Measurements from ENCODE around the gene C5AR2.
"Not testable (repeated sequence)": the region's sequence is repeated elsewhere in the genome, so short reads cannot be mapped to it uniquely, and the experiment has no call there.

Gene C5AR2

DNA sequence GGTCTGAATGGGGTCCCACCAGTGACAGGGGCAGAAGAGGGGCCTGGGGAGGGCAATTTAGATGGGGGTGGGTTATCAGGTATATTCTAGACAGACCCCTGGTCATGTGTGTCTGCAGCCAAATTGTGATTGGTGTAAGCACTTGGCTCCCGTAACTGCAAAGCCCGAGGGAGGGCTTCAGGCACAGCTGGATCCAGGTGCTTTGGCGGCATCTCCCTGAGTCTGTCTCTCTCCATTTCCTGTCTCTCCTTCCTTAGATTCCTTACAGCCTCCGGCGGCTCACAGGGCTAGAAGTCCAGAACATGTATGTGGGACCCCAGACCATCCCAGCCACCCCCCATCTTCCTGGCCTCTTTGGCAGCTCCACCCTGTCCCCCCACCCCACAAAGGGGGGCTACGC, 48.6 kb downstream of the C5AR2 start:
- Histone ChIP-seq H3K27me3 (ENCODE audit: control insufficient read depth, insufficient read depth, low read length) (no peaks in the 10 kb centered on the region), H3K4me3 (ENCODE audit: low read length) (no peak overlapping the region), H3K36me3 (ENCODE audit: control insufficient read depth, low read depth, low read length) (peaks cover 52% of the 10 kb centered on the region), H3K9ac (ENCODE audit: low read length) (no peak overlapping the region), H3K9me3 (ENCODE audit: control insufficient read depth, low read depth, low read length) (no peaks in the 10 kb centered on the region), H3K4me1 (ENCODE audit: control insufficient read depth, low read depth, low read length) (no peaks in the 10 kb centered on the region), H3K27ac (ENCODE audit: low read length) (no peak overlapping the region)

DNA sequence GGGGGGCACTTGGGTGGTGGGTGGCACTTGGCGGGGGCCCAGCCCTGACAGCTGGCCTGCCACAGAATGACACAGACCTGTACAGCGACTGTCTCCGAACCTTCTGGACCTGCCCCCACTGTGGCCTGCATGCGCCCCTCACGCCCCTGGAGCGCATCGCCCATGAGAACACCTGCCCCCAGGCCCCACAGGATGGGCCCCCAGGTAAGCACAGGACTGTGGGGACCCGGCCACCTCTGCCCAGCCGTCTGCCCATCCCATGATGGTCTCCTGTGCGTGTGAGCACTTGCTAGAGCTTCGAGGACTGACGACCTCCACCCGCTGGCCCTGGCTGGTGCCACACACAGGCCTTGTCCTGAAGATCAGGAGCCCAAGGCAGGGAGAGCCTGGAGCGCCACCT, 49.1 kb downstream of the C5AR2 start:
- no peak overlapping the region for H3K27ac ChIP-seq (ENCODE audit: low read length)
- H3K9me3 ChIP-seq (ENCODE audit: control insufficient read depth, low read depth, low read length): no peaks in the 10 kb centered on the region
- no peaks in the 10 kb centered on the region for H3K4me1 ChIP-seq (ENCODE audit: control insufficient read depth, low read depth, low read length)
- H3K4me3 ChIP-seq (ENCODE audit: low read length): no peak overlapping the region
- H3K9ac ChIP-seq (ENCODE audit: low read length): no peak overlapping the region
- H3K36me3 ChIP-seq (ENCODE audit: control insufficient read depth, low read depth, low read length): peaks cover 47% of the 10 kb centered on the region
- no peaks in the 10 kb centered on the region for H3K27me3 ChIP-seq (ENCODE audit: control insufficient read depth, insufficient read depth, low read length)

DNA sequence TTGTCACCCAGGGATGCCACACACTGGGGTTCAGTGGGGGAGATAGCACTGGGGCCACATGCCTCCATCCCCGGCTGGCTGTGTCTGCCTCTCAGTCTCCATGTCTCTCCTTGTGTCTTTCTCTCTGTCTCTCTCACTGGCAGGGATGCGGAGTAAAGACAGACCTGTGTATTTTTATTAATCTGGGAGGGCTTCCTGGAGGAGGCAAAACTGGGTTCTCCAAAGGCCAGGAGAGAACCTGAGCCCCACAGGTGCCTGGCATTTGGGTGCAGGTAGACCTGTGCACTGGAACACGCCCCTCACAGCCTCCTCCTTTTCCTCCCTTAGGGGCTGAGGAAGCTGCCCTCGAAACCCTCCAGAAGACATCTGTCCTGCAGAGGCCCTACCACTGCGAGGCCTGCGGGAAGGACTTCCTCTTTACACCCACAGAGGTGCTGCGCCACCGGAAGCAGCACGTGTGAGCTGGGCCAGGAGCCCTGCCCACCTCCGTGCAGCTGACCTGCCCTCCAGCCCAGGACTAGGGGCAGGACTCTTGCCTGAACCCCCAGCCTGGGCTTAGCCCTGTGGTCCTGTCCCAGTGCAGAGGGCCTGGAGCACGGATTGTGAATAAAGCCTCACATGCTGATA, 49.8 kb downstream of the C5AR2 start:
- Histone ChIP-seq H3K4me3 (ENCODE audit: low read length) (no peak overlapping the region), H3K27me3 (ENCODE audit: control insufficient read depth, insufficient read depth, low read length) (no peaks in the 10 kb centered on the region), H3K9ac (ENCODE audit: low read length) (no peak overlapping the region), H3K4me1 (ENCODE audit: control insufficient read depth, low read depth, low read length) (no peaks in the 10 kb centered on the region), H3K27ac (ENCODE audit: low read length) (no peak overlapping the region), H3K36me3 (ENCODE audit: control insufficient read depth, low read depth, low read length) (peaks cover 41% of the 10 kb centered on the region), H3K9me3 (ENCODE audit: control insufficient read depth, low read depth, low read length) (no peaks in the 10 kb centered on the region)

DNA sequence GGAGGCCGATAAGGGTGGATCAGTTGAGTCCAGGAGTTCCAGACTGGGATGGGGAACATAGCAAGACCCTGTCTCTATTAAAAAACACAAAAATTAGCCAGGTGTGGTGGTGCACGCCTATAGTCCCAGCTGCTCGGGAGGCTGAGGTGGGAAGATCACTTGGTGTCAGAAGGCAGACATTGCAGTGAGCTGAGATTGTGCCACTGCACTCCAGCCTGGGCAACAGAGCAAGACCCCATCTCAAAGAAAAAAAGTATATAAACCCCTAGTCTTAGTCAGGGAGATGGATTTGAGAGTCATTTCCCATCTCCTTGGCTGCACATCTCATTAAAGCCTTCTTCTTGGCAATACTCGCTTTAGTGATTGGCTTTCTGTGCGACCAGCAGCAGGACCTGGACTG, 51.9 kb downstream of the C5AR2 start:
- not testable (repeated sequence) for H3K4me1 ChIP-seq (ENCODE audit: control insufficient read depth, low read depth, low read length); H3K9ac ChIP-seq (ENCODE audit: low read length); H3K27ac ChIP-seq (ENCODE audit: low read length)

DNA sequence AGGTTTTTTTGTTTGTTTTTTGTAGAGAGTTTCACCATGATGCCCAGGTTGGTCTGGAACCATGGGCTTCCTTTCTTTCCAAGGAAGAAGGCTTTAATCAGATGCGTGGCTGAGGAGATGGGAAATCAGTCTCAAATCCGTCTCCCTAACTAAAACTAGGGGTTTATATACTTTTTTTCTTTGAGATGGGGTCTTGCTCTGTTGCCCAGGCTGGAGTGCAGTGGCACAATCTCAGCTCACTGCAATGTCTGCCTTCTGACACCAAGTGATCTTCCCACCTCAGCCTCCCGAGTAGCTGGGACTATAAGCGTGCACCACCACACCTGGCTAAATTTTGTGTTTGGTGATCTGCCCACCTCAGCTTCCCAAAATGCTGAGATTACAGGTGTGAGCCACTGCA, 52.6 kb downstream of the C5AR2 start:
- H3K9ac ChIP-seq (ENCODE audit: low read length); H3K4me1 ChIP-seq (ENCODE audit: control insufficient read depth, low read depth, low read length); H3K27ac ChIP-seq (ENCODE audit: low read length); H3K4me3 ChIP-seq (ENCODE audit: low read length); H3K9me3 ChIP-seq (ENCODE audit: control insufficient read depth, low read depth, low read length); H3K27me3 ChIP-seq (ENCODE audit: control insufficient read depth, insufficient read depth, low read length): not testable (repeated sequence)
- peaks cover 28% of the 10 kb centered on the region for H3K36me3 ChIP-seq (ENCODE audit: control insufficient read depth, low read depth, low read length)

More for the DNA sequence above, 51.9 kb downstream of the C5AR2 start:
- not testable (repeated sequence) for H3K4me3 ChIP-seq (ENCODE audit: low read length); H3K9me3 ChIP-seq (ENCODE audit: control insufficient read depth, low read depth, low read length); H3K27me3 ChIP-seq (ENCODE audit: control insufficient read depth, insufficient read depth, low read length)
- H3K36me3 ChIP-seq (ENCODE audit: control insufficient read depth, low read depth, low read length): peaks cover 28% of the 10 kb centered on the region

DNA sequence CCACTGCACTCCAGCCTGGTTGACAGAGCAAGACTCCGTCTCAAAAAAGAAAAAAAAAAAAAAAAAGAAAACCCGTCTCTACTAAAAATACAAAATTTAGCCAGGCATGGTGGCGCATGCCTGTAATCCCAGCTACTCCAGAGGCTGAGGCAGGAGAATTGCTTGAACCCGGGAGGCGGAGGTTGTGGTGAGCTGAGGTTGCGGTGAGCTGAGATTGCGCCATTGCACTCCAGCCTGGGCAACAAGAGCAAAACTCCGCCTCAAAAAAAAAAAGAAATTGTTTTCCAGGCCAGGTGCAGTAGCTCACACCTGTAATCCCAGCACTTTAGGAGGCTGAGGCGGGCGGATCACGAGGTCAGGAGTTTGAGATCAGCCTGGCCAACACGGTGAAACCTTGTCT, 54.6 kb downstream of the C5AR2 start:
- H3K36me3 ChIP-seq (ENCODE audit: control insufficient read depth, low read depth, low read length): not testable (repeated sequence)

DNA sequence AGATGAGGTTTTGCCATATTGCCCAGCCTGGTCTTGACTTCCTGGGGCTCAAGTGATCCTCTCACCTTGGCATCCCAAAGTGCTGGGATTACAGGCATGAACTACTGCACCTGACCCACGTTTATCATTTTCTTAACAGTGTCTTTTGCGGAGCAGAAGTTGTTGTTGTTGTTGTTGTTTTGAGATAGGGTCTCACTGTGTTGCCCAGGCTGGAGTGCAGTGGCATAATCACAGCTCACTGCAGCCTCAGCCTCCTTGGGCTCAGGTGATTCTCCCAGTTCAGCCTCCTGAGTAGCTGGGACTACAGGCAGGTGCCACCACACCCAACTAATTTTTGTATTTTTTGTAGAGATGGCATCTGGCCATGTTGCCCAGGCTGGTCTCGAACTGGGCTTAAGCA, 55.6 kb downstream of the C5AR2 start:
- H3K27me3 ChIP-seq (ENCODE audit: control insufficient read depth, insufficient read depth, low read length); H3K9me3 ChIP-seq (ENCODE audit: control insufficient read depth, low read depth, low read length); H3K27ac ChIP-seq (ENCODE audit: low read length); H3K9ac ChIP-seq (ENCODE audit: low read length); H3K4me3 ChIP-seq (ENCODE audit: low read length); H3K36me3 ChIP-seq (ENCODE audit: control insufficient read depth, low read depth, low read length): not testable (repeated sequence)
- H3K4me1 ChIP-seq (ENCODE audit: control insufficient read depth, low read depth, low read length): peaks cover 13% of the 10 kb centered on the region

More for the DNA sequence above, 54.6 kb downstream of the C5AR2 start:
- not testable (repeated sequence) for H3K27me3 ChIP-seq (ENCODE audit: control insufficient read depth, insufficient read depth, low read length); H3K9ac ChIP-seq (ENCODE audit: low read length); H3K4me1 ChIP-seq (ENCODE audit: control insufficient read depth, low read depth, low read length); H3K9me3 ChIP-seq (ENCODE audit: control insufficient read depth, low read depth, low read length); H3K27ac ChIP-seq (ENCODE audit: low read length); H3K4me3 ChIP-seq (ENCODE audit: low read length)

DNA sequence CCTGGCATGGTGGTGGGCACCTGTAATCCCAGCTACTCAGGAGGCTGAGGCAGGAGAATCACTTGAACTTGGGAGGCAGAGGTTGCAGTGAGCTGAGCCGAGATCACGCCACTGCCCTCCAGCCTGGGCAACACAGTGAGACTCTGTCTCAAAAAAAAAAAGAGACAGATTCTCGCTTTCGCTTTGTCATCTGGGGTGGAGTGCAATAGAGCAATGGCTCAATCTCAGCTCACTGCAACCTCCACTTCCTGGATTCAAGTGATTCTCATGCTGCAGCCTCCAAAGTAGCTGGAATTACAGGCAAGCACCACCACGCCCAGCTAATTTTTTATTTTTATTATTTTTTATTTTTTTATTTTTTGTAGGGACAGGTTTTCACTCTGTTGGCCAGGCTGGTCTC, 56.7 kb downstream of the C5AR2 start:
- not testable (repeated sequence) for H3K9ac ChIP-seq (ENCODE audit: low read length); H3K27me3 ChIP-seq (ENCODE audit: control insufficient read depth, insufficient read depth, low read length); H3K27ac ChIP-seq (ENCODE audit: low read length); H3K9me3 ChIP-seq (ENCODE audit: control insufficient read depth, low read depth, low read length); H3K4me3 ChIP-seq (ENCODE audit: low read length); H3K36me3 ChIP-seq (ENCODE audit: control insufficient read depth, low read depth, low read length)
- H3K4me1 ChIP-seq (ENCODE audit: control insufficient read depth, low read depth, low read length): peaks cover 15% of the 10 kb centered on the region

DNA sequence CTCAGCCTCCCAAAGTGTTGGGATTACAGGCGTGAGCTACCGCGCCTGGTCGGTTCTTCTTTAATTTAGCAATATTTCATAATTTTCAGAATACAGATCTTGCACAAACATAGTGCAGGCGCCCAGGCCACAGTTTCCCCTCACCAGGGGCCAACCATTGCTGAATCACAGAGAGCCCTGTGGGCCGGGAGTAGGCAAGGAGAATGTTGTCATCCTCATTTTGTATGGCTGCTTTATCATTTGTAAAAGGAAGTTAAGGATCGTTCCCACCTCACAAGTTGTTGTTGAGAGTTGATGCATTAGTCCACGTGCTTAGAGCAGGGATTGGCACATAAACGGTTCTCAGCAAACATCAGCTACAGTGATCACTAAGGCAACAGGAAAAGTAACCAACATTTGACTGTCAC, 57.2 kb downstream of the C5AR2 start:
- Histone ChIP-seq H3K4me1 (ENCODE audit: control insufficient read depth, low read depth, low read length) (peaks cover 15% of the 10 kb centered on the region), H3K4me3 (ENCODE audit: low read length) (no peak overlapping the region), H3K27me3 (ENCODE audit: control insufficient read depth, insufficient read depth, low read length) (no peaks in the 10 kb centered on the region), H3K27ac (ENCODE audit: low read length) (no peak overlapping the region), H3K9ac (ENCODE audit: low read length) (no peak overlapping the region), H3K36me3 (ENCODE audit: control insufficient read depth, low read depth, low read length) (no peaks in the 10 kb centered on the region), H3K9me3 (ENCODE audit: control insufficient read depth, low read depth, low read length) (no peaks in the 10 kb centered on the region)

DNA sequence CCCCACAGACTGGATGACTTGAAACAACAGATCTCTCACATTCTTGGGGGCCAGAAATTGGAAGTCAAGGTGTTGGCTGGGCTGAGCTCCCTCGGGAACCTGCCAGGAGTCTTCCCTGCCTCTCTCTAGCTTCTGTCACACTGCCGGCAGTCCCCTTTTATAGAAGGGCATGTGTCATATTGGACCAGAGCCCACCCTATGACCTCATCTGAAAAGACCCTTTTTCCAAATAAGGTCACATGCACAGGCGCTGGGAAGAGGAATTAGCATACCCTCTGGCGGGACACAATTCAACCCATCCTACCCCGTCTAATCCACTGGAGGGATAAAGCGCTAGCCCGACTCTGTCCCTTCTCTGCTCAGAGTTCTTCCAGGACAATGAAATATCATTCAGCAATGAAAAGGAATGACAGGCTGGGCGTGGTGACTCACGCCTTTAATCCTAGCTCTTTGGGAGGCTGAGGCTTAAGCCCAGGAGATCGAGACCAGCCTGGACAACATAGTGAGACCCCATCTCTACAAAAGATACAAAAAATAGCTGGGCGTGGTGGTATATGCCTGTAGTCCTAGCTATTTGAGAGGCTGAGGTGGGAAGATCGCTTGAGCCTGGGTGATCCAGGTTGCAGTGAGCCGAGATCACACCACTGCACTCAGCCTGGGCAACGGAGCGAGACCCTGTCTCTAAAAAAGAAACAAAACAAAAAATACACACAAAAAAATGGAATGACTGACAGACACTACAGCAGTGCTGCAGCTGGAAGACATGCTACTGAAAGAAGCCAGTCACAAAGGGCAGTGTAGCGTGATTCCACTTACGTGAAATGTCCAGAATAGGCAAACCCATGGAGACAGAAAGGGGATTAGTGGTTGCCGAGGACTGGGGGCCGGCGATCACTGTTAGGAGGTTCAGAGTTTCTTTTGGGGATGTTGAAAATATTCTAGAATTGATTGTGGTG, 58.8 kb downstream of the C5AR2 start:
- Histone ChIP-seq H3K27me3 (ENCODE audit: control insufficient read depth, insufficient read depth, low read length) (no peaks in the 10 kb centered on the region), H3K27ac (ENCODE audit: low read length) (no peak overlapping the region)

DNA sequence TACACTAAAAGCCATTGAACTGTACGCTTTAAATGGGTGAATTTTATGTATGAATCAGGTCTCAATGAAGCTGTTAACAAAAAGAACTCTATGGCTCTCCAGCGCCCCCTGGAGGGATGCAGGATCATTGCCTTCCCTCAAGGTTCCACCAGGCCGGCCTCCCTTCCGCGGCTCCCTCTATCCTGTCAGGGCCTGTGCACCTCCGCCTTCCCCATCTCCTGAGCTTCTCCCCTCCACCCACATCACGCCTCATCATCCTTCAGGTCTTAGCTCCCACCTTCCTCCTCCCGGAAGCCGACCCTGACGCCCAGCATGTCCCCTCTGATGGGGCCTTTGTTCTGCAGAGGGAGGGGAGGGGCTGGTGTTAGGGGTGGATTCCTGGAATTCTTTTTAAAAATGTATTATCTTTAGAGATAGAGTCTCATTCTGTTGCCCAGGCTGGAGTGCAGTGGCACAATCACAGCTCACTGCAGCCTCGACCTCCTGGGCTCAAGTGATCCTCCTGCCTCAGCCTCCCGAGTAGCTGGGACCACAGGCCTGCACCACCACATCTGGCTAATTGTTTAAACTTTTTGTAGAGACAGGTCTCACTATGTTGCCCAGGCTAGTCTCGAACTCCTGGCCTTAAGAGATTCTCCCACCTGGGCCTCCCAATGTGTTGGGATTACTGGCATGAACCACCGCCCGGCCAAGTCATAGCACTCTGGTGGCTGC, 59.7 kb downstream of the C5AR2 start:
- no peak overlapping the region for H3K9ac ChIP-seq (ENCODE audit: low read length)
- peak overlapping the region; percentile 42 for H3K27ac ChIP-seq (ENCODE audit: low read length)
- H3K27me3 ChIP-seq (ENCODE audit: control insufficient read depth, insufficient read depth, low read length): no peaks in the 10 kb centered on the region
- no peaks in the 10 kb centered on the region for H3K9me3 ChIP-seq (ENCODE audit: control insufficient read depth, low read depth, low read length)
- H3K36me3 ChIP-seq (ENCODE audit: control insufficient read depth, low read depth, low read length): no peaks in the 10 kb centered on the region
- H3K4me1 ChIP-seq (ENCODE audit: control insufficient read depth, low read depth, low read length): peaks cover 15% of the 10 kb centered on the region
- no peak overlapping the region for H3K4me3 ChIP-seq (ENCODE audit: low read length)

More for the DNA sequence above, 58.8 kb downstream of the C5AR2 start:
- Histone ChIP-seq H3K4me1 (ENCODE audit: control insufficient read depth, low read depth, low read length) (peaks cover 15% of the 10 kb centered on the region), H3K36me3 (ENCODE audit: control insufficient read depth, low read depth, low read length) (no peaks in the 10 kb centered on the region), H3K4me3 (ENCODE audit: low read length) (no peak overlapping the region), H3K9me3 (ENCODE audit: control insufficient read depth, low read depth, low read length) (no peaks in the 10 kb centered on the region), H3K9ac (ENCODE audit: low read length) (no peak overlapping the region)

Data from iPS-18a (cell line).